VCaP (cell line): Measurements from ENCODE around the gene MKRN1.
"Not testable (repeated sequence)": the region's sequence is repeated elsewhere in the genome, so short reads cannot be mapped to it uniquely, and the experiment has no call there.

ENCODE experiments used
- H3K27ac ChIP-seq: fragments of 450-650 bp; 2 replicates; pipeline ENCODE4 v1.5.1; 2017
- TF ChIP-seq, protein P1 (sequence below): fragments of 450-650 bp; conservative IDR thresholded peaks from 2 replicates; pipeline ENCODE4 v1.5.1; 2017; ENCODE audit warnings: mild to moderate bottlenecking, moderate library complexity

MKRN1 gene

DNA sequence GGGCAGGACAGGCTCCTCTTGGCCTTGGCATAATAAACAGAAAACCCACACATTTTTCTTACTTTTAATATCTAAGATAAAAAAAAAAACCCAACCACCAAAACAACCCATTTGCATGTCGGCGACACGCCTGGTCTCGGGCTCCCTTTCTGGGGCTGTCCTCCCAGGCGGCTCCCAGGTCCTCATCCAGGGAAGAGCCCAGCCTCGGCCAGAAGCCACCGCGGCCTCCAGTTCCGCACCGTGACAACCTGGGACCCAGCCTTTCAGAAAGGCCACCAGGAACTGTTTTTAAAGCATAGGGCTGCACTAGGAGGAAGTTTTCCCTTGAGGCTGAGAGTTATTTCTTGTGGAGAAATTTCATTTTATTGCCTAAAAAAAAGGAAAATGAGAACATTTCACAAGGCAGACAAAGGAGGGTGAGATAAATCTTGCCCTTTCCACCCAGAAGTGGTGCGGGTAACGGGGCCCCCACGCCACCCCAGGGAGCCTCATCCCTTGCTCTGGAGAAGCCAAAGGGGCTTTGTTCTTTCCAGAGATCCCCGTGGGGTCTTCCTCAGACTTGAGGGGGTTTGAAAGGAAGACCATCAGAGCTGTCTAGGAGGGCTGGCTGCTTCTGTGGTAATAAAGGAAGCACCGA, 39.2 kb upstream of the MKRN1 start:
- TF ChIP-seq, protein P1, sequence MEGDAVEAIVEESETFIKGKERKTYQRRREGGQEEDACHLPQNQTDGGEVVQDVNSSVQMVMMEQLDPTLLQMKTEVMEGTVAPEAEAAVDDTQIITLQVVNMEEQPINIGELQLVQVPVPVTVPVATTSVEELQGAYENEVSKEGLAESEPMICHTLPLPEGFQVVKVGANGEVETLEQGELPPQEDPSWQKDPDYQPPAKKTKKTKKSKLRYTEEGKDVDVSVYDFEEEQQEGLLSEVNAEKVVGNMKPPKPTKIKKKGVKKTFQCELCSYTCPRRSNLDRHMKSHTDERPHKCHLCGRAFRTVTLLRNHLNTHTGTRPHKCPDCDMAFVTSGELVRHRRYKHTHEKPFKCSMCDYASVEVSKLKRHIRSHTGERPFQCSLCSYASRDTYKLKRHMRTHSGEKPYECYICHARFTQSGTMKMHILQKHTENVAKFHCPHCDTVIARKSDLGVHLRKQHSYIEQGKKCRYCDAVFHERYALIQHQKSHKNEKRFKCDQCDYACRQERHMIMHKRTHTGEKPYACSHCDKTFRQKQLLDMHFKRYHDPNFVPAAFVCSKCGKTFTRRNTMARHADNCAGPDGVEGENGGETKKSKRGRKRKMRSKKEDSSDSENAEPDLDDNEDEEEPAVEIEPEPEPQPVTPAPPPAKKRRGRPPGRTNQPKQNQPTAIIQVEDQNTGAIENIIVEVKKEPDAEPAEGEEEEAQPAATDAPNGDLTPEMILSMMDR = no peak
- peak overlapping the region; percentile 50; the same call in 1 of the 2 replicates for H3K27ac ChIP-seq

DNA sequence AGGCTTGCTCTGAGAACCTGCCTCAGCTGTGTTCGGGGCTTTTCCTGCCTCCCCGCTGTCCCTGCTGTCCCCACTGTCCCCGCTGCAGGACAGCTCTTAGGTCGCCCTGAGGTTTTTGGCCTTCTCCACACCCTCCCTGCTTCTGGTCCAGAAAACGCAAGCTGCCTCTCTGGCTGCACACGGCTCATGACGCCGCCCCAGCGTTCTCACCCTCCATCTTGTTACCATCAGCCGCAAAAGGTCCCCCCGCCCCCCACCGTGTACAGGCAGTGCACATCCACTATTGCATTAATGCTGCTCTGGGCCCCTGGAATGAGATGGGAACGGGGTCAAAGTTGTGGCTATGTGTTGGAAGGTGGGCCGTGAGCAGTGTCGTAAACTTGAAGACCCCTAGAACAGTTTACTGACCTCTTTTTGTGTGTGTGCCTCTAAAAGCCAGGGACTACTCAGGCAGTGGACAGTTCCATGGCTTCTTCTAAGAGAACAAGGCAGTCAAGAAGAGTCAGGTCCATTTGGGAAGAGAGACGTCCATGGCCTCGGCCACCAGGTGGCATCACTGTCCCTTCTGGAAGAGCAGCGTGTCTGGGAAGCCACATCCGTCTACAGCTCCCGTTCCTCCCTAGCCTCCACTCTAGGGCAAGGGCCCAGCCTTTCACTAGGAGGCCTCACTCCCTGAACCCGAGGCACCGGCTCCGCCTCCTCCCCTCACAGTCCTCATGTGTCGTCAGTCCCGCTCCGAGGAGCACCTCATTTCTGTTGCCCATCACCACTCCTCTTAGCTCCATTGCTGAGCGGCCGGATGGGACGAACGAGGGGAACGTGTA, 38.5 kb upstream of the MKRN1 start:
- TF ChIP-seq, protein P1 = peak; percentile 94
- H3K27ac ChIP-seq = peak overlapping the region; percentile 24; the same call in 1 of the 2 replicates

DNA sequence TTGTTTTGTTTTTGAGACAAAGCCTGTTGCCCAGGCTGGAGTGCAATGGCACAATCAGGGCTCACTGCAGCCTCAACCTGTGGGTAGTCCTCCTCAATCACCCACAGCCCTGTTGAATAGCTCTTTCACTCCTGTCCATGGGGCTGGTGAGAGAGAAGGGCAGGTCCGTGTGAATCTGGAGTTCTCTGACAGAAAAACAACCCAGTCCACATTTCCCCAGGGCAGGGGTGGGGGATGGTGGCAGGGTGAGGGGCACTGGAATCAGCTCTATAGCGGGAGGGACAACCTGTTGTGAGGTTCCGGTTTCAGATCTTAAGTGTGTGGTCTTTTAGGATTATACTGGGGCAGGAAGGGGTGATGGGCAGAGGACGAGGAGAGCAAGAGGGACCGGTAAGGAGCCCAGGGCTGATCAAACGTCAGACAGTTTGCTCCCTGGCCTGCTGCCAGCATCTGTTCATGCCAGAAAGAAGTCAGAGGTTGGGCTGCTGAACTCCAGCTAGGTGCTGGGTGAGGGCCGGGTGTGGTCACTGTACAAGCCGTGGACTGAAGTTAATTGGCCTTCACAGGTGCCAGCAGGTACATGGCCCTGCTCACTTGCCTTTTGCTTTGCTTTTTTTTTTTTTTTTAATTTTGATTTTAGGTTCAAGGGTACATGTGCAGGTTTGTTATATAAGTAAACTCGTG, 33.2 kb upstream of the MKRN1 start:
- H3K27ac ChIP-seq = peak overlapping the region; percentile 56
- TF ChIP-seq, protein P1 = no peak

DNA sequence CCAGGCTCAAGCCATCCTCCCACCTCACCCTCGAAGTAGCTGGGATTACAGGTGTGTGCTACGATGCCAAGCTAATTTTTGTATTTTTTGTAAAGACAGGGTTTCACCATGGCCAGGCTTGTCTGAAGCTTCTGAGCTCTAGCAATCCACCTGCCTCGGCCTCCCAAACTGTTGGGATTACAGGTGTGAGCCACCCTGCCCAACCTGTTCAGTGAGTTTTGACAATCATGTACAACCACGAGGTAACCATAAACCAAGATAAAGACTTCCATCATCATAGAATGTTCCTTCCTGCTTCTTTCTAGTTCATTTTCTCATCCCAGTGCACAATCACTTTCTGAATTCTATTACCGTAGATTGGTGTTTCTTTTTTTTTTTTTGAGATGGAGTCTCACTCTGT, 30.5 kb upstream of the MKRN1 start:
- H3K27ac ChIP-seq = peak overlapping the region; percentile 20; the same call in 1 of the 2 replicates
- TF ChIP-seq, protein P1 = no peak

DNA sequence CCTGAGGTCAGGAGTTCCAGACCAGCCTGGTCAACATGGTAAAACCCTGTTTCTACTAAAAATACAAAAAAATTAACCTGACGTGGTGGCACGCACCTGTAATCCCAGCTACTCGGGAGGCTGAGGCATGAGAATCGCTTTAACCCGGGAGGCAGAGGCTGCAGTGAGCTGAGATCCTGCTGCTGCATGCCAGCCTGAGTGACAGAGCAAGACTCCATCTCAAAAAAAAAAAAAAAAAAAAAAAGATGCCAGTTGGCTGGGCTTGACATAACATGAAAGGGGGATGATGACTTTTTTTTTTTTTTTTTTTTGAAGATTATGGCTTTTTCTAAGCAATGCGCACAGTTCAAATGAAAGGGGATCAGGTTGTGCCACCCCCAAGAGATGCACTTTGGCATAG, 28.3 kb upstream of the MKRN1 start:
- H3K27ac ChIP-seq = peak overlapping the region; percentile 64

DNA sequence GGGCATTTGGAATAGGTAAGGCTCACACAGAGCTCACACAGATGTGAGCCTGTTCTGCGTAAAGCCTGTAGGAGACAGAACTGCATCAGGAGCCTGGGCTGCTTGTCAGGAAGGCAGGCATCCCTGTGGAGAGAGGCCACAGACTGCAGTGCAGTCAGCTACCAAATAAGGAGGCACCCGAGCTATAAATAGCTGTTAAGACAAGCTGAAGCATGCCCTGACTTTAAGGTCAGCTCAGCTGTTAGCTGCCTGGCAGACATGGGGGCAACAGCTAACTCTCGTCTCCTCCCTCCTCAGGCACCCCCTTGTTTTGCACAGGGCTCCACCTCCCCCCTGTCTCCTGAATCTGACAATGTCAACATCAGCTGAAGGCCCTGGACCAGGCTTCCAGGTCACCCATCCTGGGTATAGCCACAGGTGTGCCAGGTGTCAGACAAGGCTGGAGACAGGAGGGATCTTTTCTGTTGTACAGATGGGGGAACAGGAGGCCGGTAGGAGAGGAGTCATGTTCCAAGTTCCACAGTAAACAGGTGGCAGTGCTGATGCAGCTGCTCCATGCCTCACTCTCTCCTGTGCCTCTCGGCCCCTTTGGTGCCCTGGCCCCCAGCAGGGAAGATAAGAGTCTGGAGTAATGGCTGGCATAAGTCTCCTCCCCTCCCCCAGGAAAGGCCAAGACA, 27.6 kb upstream of the MKRN1 start:
- TF ChIP-seq, protein P1 = peak; percentile 35
- peak overlapping the region; percentile 64 for H3K27ac ChIP-seq

DNA sequence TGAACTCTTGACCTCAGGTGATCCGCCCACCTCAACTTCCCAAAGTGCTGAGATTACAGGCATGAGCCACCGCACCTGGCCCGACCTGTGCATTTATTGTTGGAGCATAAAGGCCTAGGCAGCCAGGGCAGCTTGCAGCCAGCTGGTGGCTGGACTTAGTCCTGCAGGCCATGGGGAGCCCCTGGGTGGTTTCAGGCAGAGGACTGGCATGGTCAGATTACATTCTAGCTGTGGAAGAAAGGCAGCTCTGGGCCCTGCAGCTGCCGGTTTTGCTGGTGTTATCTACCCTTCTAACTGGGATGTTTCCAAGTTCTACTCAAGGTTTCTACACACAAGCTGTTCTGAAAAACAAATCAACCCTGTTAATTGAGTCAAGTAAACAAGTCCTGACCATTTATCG, 22.7 kb upstream of the MKRN1 start:
- H3K27ac ChIP-seq = no peak overlapping the region
- TF ChIP-seq, protein P1 = no peak

DNA sequence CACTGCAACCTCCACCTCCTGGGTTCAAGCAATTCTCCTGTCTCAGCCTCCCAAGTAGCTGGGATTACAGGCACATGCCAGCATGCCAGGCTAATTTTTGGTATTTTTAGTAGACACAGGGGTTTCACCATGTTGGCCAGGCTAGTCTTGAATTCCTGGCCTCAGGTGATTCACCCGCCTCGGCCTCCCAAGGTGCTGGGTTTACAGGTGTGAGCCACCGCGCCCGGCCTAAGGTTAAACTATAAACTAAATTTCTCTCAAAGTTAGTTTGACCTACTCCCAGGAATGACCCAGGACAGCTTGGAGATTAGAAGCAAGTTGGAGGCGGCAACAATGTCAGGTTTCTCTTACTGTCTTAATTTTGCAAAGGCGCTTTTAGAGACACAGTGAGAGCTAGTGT, 18.5 kb upstream of the MKRN1 start:
- not testable (repeated sequence) for H3K27ac ChIP-seq
